GM12865 (cell line): Measurements from ENCODE around the gene TMTC4.

ENCODE experiments used
- DNase-seq: peaks from one replicate; pipeline ENCODE4 v3.0.0; 2010; ENCODE audit warnings: low read depth
- H3K4me3 ChIP-seq: 2 replicates; pipeline ENCODE4 v1.5.1; 2011; ENCODE audit warnings: mild to moderate bottlenecking, low read depth, low read length, control low read depth
- CTCF ChIP-seq: IDR thresholded peaks from 2 replicates; pipeline ENCODE4 v1.5.1; 2011; ENCODE audit warnings: low read length, control low read depth, low read depth, inconsistent platforms; ENCODE audit not compliant: insufficient read depth; ENCODE audit errors: missing control alignments

Gene TMTC4

GRCh38 chr13:100594255-100594654 is 80.3 kb downstream of the TMTC4 start:
- DNase-seq = no peak
- H3K4me3 ChIP-seq = no peak overlapping the region
- TF ChIP-seq CTCF = no peak

GRCh38 chr13:100589178-100589725 is 85.3 kb downstream of the TMTC4 start:
- DNase-seq = no peak
- no peak for TF ChIP-seq CTCF
- H3K4me3 ChIP-seq = peak overlapping the region; percentile 84

- DNase-seq = peak; percentile 89
- peak; percentile 87 for TF ChIP-seq CTCF
Measured at GRCh38 chr13:100588331-100589177, 86.0 kb downstream of the TMTC4 start, which contains the start of gene GGACT. TSS of gene GGACT (minus strand) at chr13:100588789. CDS start at chr13:100532591, 56,198 bp downstream.

GRCh38 chr13:100584896-100585295 is 89.7 kb downstream of the TMTC4 start:
- no peak for DNase-seq
- no peak overlapping the region for H3K4me3 ChIP-seq
- no peak for TF ChIP-seq CTCF

More at GRCh38 chr13:100588331-100589177, 86.0 kb downstream of the TMTC4 start, which contains the start of gene GGACT:
- peak within 1 kb of the TSS; percentile 84 for H3K4me3 ChIP-seq

- TF ChIP-seq CTCF = no peak
- H3K4me3 ChIP-seq = no peak overlapping the region
- DNase-seq = no peak
Measured at GRCh38 chr13:100581504-100581903, 93.1 kb downstream of the TMTC4 start.

GRCh38 chr13:100581030-100581429 is 93.6 kb downstream of the TMTC4 start:
- H3K4me3 ChIP-seq = no peak overlapping the region
- no peak for DNase-seq
- TF ChIP-seq CTCF = no peak
